Measurements from ENCODE around the gene MRE11. TPM values are rescaled to one million over a fixed set of nuclear protein-coding genes. Genes with fewer than 3 reads are reported as not detected.
A peak's percentile ranks its signal among the peaks of the same experiment; 100 is the strongest.

MRE11 gene
- total and polyA plus RNA-seq, 9 of the 15 experiments (the other 6 are each of a cell fraction or from before 2014, with no cell fraction given): 18.3 to 45.2 (median 29.1) TPM

GRCh38 chr11:94486068-94486467 lies 7.6 kb downstream of the MRE11 start:
- ATAC-seq: no peak
- H3K9me3 ChIP-seq (replicated peaks; ENCODE audit: control insufficient read depth, insufficient read depth, low read depth, low read length): no peaks in the 10 kb centered on the region
- no peak overlapping the region for H3K27ac ChIP-seq (ENCODE audit: extremely low read depth, low read depth, low read length)
- no peak overlapping the region for H3K4me2 ChIP-seq (ENCODE audit: insufficient read depth, low read length)
- DNase-seq (ENCODE audit: extremely low read depth in 1 of 4, low spot score in 3 of 4): no peak
- H4K20me1 ChIP-seq (replicated peaks; ENCODE audit: control insufficient read depth, insufficient read depth, low read length): no peaks in the 10 kb centered on the region
- ChIA-PET CTCF (ENCODE audit: low intra/inter-chr PET ratio) (no interaction called here), POLR2A (no interaction called here)
- intact Hi-C loops (cut with micrococcal nuclease) (no loop called here), in situ Hi-C loops (cut with MboI) (no loop called here)
- H2AFZ ChIP-seq (ENCODE audit: low read depth, low read length): no peak overlapping the region
- H3K9me1 ChIP-seq (ENCODE audit: control insufficient read depth, insufficient read depth, low read length): no peaks in the 10 kb centered on the region
- WGBS (ENCODE audit: insufficient coverage, low coverage, missing lambda C conversion rate): 90% methylated on average over 1 of the region's 1 CpG
- BruUV-seq (replicated peaks): no TSS peak
- H3K36me3 ChIP-seq (ENCODE audit: control insufficient read depth, insufficient read depth, low read length): peaks cover 86% of the 10 kb centered on the region
- H3K79me2 ChIP-seq (ENCODE audit: control insufficient read depth, insufficient read depth, low read length): peaks cover 2% of the 10 kb centered on the region; the same call in 1 of the 3 replicates
- no peaks in the 10 kb centered on the region for H3K27me3 ChIP-seq (ENCODE audit: control insufficient read depth in 2 of 2, insufficient read depth in 2 of 2, low read length in 2 of 2)
- H3K4me3 ChIP-seq: no peak overlapping the region
- H3K4me1 ChIP-seq (replicated peaks in 1 of 2; ENCODE audit: control insufficient read depth in 2 of 2, insufficient read depth in 2 of 2, low read length in 2 of 2): no peaks in the 10 kb centered on the region
- FAIRE-seq: no peak
- no peak overlapping the region for H3K9ac ChIP-seq (ENCODE audit: insufficient read depth in 1 of 2, low read depth in 2 of 2, low read length in 2 of 2)
- TF ChIP-seq ARID3A (IDR thresholded peaks at IDR 0.05; ENCODE audit: borderline replicate concordance, low read depth, low read length) (no peak), TAF1 (IDR thresholded peaks at IDR 0.05; ENCODE audit: control insufficient read depth, extremely low read depth, insufficient read depth, low read length, severe bottlenecking) (no peak), CUX1 (CRISPR knock-in tag; IDR thresholded peaks at IDR 0.05) (no peak), ATF3 (IDR thresholded peaks at IDR 0.05) (no peak), ATF3 (CRISPR knock-in tag; conservative IDR thresholded peaks at IDR 0.05) (no peak), MAFK (IDR thresholded peaks at IDR 0.05; ENCODE audit: low read length) (peak; percentile 77), HDAC6 (IDR thresholded peaks at IDR 0.05; ENCODE audit: low read depth, low read length) (no peak), CBX2 (IDR thresholded peaks at IDR 0.05; ENCODE audit: insufficient read depth, low read length, poor library complexity, severe bottlenecking) (no peak), ZNF316 (IDR thresholded peaks at IDR 0.05) (peak; percentile 89), NR1H2 (CRISPR knock-in tag; IDR thresholded peaks at IDR 0.05) (no peak), C11orf30 (IDR thresholded peaks at IDR 0.05; ENCODE audit: low read depth) (peak; percentile 77), MAFG (tag; conservative IDR thresholded peaks at IDR 0.05) (peak; percentile 73), SNRNP70 (optimal IDR thresholded peaks at IDR 0.05; ENCODE audit: low read depth, low read length) (no peak), ZNF449 (CRISPR knock-in tag; IDR thresholded peaks at IDR 0.05) (no peak)

Data from K562 (cell line).